HG03469 (cell line): ENCODE measurements around the gene NR4A3.
A peak's percentile ranks its signal among the peaks of the same experiment; 100 is the strongest.
"Not testable (repeated sequence)": the region's sequence is repeated elsewhere in the genome, so short reads cannot be mapped to it uniquely, and the experiment has no call there.

ENCODE experiments used
- ATAC-seq: cut with Tn5 transposase; IDR thresholded peaks from one replicate; pipeline ENCODE4 v1.9.1; 2021; ENCODE audit warnings: mild to moderate bottlenecking, moderate library complexity, moderate number of reproducible peaks; ENCODE audit not compliant: unreplicated experiment

Gene NR4A3

DNA sequence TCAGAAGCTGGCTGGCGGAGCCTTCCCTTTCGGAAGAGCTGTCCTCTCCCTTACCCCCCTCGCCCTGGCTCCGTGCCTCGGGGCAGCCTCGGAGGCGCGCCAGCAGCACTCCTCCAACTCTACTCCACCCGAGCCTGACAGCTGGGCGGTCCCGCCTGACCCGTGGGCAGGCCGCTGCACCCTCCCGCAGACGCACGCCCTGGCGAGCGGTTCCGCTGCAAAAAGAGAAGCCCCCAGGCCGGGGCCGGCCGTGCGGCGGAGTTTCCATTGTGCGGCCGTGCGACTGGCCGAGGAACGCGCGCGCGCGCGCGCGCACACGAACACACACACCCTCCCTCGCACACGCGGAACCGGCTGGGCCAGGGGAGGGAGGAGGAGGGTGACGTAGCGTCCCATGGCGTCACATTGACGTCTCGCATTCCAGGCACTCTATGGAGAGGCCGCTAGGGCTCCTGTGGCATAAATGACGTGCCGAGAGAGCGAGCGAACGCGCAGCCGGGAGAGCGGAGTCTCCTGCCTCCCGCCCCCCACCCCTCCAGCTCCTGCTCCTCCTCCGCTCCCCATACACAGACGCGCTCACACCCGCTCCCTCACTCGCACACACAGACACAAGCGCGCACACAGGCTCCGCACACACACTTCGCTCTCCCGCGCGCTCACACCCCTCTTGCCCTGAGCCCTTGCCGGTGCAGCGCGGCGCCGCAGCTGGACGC is at the start of gene NR4A3:
Gene NR4A3, plus strand, starts transcription at position 490 of the 713 bp plus-strand sequence. CDS start 6,158 bp downstream, outside the sequence.
- peak; percentile 27 for ATAC-seq

- ATAC-seq: no peak
These were observed 48.1 kb upstream of the NR4A3 start for GRCh38 chr9:99773468-99774138.

DNA sequence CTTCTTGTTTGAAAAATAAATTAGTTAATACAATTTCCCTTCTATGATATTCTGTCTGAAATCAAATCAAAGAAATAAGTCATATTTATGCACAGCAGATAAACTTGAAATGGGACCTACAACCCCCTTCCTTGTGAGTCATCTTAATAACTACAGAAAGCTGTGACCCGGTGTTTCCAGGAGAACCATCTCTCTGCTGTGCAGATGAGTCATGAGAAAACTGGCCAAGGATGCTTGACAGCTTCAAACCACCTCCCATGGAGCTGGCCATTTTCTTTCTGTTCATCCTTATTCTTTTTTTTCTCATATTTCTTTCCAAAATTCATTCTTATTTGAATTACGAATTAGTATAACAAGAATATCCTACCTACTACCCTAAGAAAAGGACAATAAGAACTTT is 43.4 kb upstream of the NR4A3 start:
- no peak for ATAC-seq

DNA sequence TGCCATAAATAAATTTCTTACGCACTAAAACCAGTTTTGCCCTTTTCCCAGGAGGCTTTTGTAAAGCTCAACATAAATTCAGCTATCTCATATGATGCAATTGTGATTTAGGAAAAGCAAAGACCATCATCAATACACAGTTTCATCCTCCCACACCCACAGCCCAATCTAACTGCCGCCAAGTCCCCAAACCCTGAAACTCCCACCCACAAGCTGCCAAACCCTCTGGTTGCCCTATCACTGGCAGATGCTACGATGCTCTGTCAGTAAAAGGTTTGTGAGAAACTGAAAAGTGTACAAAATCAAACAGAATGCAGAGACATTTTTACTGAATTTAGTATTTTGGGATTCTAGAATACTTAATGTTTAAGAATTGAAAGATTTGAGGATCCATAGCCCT is 42.8 kb upstream of the NR4A3 start:
- ATAC-seq: no peak

GRCh38 chr9:99779277-99779676 is 42.4 kb upstream of the NR4A3 start:
- ATAC-seq: no peak

- ATAC-seq: not testable (repeated sequence)
These were observed 39.3 kb upstream of the NR4A3 start for GRCh38 chr9:99782349-99782748.

GRCh38 chr9:99782962-99783718 is 38.5 kb upstream of the NR4A3 start:
- no peak for ATAC-seq

DNA sequence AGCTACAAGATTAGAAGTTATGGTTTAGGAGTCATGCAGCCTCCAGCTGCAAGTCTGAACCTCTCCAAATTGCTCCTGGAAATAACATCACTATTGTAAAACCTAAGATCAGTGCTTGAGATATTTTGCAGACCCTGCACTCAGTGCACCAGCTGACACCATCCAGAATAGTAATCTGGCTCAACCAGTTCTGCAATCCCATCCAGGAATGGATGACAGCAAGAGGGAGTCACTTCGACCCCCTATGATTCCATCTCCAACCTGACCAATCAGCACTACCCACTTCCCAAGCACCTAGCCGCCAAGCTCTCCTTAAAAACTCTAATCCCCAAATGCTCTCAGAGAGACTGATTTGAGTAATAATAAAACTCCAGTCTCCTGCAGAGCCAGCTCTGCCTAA is 37.9 kb upstream of the NR4A3 start:
- no peak for ATAC-seq

- no peak for ATAC-seq
These were observed 36.6 kb upstream of the NR4A3 start for GRCh38 chr9:99785010-99785590.

- ATAC-seq: no peak
These were observed 34.1 kb upstream of the NR4A3 start for GRCh38 chr9:99787556-99787955.

- no peak for ATAC-seq
These were observed 28.2 kb upstream of the NR4A3 start for GRCh38 chr9:99793528-99793927.

DNA sequence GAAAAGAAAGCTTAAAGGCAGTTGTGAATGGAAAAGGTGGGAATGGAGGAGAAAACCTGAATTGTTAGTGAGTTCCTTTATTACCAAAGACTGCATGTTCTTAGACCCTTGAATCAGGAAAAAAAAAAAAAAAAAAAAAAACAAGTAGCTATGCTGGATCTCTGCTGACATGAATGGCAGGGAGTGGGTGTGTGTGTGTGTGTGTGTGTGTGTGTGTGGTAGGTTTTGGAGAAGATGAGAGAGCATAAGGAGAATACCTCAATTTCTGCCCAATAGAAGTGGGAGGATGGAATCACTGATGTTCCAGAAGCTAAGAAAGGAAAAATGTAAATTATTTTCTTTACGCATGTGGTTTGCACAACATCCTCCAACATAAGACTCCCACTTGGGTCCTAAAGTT is 25.5 kb upstream of the NR4A3 start:
- ATAC-seq: no peak

- ATAC-seq: no peak
These were observed 19.9 kb upstream of the NR4A3 start for GRCh38 chr9:99801775-99802174.

DNA sequence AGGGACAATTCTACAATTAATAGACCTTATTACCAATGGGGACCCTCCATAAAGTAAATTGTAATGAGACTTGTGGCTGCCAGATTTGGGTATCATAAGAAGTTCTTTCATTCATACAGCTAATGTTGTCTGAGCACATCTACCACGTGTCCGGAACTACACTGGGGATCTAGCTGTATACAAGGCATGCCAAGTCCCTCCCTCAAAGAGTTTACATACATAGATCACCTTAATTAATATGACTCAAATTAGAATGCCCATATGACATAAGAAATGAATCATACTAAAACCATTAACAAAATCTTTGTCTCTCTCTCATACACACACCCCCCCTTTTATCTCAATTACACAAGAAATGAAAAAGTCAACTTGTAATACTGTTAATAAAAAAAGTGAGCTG is 18.0 kb upstream of the NR4A3 start:
- no peak for ATAC-seq

DNA sequence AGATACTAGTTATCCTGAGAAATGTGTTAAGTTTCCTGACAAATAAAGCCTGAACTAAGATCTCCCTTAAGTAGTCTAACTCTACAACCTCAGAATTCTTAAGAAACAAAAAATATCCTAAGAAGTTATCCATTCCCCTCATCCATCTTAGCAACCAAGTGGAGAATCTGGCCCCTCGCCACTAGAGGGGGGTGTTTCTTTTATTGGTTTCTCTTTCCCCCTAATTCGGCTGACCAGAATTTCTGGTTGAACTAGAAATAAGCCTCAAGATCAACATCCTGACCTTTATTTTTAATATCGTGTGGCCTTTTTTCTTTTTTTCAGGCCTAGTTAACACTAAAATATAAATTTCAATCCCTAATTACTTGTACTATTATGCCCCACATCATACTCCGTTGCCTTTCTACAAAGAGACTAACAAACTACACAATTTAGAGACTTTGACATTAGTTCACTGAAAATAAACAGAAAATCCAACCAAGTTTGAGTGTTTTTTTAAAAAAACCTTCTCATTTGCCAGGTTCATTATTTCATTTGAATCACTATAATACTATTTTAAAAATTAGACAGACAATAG is 14.3 kb upstream of the NR4A3 start:
- no peak for ATAC-seq

DNA sequence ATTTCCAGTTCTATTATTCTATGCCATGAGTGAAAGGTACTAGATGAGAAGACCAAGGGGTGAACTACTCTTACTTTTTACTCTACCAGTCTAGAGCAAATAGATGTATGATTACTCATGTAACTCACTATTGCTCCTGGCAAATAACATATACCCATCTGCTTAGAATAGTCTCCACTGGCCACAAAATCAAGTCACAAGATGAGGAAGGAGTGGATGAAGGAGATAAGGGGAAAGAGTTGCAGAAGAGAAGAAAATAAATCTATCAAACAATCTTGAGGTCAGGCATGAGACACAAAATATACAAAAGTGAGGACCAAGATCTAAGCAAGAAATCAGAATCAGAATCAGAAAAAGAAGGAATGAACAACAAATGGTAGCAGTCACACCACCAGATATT is 13.7 kb upstream of the NR4A3 start:
- ATAC-seq: no peak

GRCh38 chr9:99808454-99808853 is 13.2 kb upstream of the NR4A3 start:
- ATAC-seq: no peak

- no peak for ATAC-seq
These were observed 11.9 kb upstream of the NR4A3 start for GRCh38 chr9:99809586-99810319.

DNA sequence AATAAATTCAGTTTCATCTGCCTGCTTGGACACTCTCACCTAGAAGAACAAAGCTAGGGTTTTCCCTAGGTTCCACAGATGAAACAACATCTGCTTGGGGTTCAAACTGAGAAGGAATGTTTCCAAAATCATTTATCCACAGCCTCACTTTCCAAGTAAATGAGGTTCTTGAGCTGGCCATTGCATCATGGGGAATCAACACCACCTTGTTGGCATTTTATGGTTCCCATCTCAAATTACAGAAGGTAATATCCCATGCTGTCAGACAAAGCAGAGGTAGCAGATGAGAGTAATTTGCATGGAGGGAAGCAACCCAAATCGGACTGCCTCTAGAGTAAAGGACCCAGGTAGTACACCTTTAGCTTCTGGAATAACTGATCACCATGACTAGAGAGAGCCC is 10.5 kb upstream of the NR4A3 start:
- no peak for ATAC-seq

DNA sequence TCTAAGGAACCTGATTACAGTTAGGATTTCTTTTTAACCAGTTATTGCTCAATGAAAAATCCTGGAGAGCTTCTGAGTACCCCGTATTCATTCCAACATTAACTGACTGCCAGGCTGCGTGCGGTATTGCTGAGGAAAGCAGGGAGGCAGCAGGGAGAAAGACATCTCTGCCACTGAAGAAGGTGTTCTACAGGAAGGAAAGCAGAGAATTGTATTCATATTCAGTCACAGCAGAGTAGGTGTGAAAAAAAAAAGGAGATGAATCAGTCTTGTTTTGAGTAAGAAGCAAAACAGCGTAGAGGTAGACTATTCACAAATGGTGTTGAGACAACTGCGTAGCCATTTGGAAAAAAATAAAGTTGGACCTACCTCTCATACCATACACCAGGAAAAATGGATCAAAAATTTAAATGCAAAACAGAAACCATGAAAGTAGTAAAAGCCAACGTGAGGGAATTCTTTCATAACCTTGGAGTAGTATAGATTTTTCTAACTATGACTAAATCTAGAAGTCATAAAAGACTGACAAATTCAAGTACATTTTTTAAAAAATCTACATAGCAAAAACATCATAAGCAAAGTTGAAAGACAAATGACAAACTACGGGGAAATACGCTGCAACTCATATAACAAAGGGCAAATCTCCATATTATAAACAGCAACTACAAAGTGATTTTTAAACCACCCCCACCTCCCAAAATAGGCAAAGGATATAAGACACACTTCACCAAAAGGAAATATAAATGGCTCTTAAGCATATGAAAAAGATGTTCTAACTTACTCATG is 9.9 kb upstream of the NR4A3 start:
- ATAC-seq: peak; percentile 65
